ENCODE results near the gene GGA3.

- TF ChIP-seq CTCF (IDR thresholded peaks at IDR 0.05; ENCODE audit: poor library complexity, severe bottlenecking) (no peak), POLR2AphosphoS5 (IDR thresholded peaks at IDR 0.05) (no peak)
These were observed 38.9 kb upstream of the GGA3 start for GRCh38 chr17:75300280-75300679.

Data from neural cell (in vitro differentiated cells).